PFSK-1 (cell line): ENCODE measurements around the gene NDUFS8.

Experiments used
- FOXP2 ChIP-seq: optimal IDR thresholded peaks from 2 replicates; pipeline ENCODE3; 2011; ENCODE audit warnings: borderline replicate concordance, control low read depth, inconsistent platforms; ENCODE audit not compliant: insufficient read depth; ENCODE audit errors: extremely low read length, extremely low read depth
- POLR2AphosphoS5 ChIP-seq: IDR thresholded peaks from 2 replicates; pipeline ENCODE4 v1.6.1; 2012; ENCODE audit warnings: low read depth, mild to moderate bottlenecking, control low read depth, low read length, moderate library complexity
- SIN3A ChIP-seq: IDR thresholded peaks from 2 replicates; pipeline ENCODE4 v1.6.1; 2012; ENCODE audit warnings: mild to moderate bottlenecking, low read length, moderate library complexity, borderline replicate concordance; ENCODE audit not compliant: insufficient read depth
- TAF1 ChIP-seq: IDR thresholded peaks from 2 replicates; pipeline ENCODE4 v1.6.1; 2012; ENCODE audit warnings: low read length, control low read depth, borderline replicate concordance; ENCODE audit not compliant: insufficient read depth
- TF ChIP-seq, protein P1 (sequence below), 2 experiments: IDR thresholded peaks; 2 replicates each; pipeline versions ENCODE4 v1.6.1 to v1.8.0; 2011 to 2012; ENCODE audit warnings: low read depth in 2 of 2, low read length in 2 of 2, control low read depth in 1 of 2, inconsistent platforms in 1 of 2, mild to moderate bottlenecking in 1 of 2, moderate library complexity in 1 of 2; ENCODE audit not compliant: insufficient read depth in 1 of 2

NDUFS8 gene

DNA sequence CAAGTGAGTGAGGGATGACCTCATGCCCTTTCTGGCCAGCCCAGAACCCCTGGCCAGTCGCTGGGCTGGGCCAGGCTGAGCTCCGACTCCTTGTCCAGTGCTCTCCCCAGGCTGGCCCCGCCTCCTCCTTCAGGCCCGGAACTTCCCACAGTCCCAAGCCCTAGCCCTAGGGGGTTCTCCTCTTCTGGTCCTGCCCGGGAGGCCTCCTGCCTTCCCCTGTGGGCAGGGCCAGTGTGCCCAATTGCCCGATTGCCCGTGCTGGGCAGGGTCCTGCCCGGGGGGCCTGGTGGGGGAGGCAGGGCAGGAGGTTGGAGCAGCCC lies 12.5 kb downstream of the NDUFS8 start:
- TF ChIP-seq TAF1 (no peak), FOXP2 (no peak), SIN3A (no peak), POLR2AphosphoS5 (no peak)
- TF ChIP-seq, protein P1, sequence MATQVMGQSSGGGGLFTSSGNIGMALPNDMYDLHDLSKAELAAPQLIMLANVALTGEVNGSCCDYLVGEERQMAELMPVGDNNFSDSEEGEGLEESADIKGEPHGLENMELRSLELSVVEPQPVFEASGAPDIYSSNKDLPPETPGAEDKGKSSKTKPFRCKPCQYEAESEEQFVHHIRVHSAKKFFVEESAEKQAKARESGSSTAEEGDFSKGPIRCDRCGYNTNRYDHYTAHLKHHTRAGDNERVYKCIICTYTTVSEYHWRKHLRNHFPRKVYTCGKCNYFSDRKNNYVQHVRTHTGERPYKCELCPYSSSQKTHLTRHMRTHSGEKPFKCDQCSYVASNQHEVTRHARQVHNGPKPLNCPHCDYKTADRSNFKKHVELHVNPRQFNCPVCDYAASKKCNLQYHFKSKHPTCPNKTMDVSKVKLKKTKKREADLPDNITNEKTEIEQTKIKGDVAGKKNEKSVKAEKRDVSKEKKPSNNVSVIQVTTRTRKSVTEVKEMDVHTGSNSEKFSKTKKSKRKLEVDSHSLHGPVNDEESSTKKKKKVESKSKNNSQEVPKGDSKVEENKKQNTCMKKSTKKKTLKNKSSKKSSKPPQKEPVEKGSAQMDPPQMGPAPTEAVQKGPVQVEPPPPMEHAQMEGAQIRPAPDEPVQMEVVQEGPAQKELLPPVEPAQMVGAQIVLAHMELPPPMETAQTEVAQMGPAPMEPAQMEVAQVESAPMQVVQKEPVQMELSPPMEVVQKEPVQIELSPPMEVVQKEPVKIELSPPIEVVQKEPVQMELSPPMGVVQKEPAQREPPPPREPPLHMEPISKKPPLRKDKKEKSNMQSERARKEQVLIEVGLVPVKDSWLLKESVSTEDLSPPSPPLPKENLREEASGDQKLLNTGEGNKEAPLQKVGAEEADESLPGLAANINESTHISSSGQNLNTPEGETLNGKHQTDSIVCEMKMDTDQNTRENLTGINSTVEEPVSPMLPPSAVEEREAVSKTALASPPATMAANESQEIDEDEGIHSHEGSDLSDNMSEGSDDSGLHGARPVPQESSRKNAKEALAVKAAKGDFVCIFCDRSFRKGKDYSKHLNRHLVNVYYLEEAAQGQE (IDR thresholded peaks at IDR 0.05; ENCODE audit: insufficient read depth in 1 of 2, low read depth in 2 of 2, low read length in 2 of 2), result no peak

DNA sequence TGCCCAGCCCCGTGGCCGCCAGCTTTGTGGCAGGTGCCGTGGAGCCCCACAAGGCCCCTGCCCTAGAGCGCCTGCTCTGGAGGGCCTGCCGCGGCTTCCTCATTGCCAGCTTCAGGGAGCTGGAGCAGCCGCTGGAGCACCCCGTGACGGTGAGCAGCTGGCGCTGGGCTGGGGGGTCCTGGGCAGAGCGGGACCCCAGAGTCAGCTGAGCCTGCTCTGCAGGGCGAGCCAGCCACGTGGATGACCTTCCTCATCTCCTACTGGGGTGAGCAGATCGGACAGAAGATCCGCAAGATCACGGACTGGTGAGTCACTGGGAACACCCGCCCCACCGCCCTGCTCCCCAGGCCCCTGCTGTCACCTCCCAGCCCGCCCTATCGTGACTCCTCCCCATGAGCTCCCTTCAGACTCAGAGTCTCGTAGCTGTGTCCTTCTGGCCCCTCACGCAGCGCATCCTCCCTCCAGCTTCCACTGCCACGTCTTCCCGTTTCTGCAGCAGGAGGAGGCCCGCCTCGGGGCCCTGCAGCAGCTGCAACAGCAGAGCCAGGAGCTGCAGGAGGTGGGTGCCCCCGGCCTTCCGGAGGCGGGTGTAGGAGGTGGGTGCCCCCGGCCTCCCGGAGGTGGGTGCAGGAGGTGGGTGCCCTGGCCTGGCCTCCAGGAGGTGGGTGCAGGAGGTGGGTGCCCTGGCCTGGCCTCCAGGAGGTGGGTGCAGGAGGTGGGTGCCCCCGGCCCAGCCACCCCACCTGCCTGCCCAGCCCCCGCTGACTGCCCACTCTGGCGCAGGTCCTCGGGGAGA lies 13.1 kb downstream of the NDUFS8 start:
- no peak for TF ChIP-seq POLR2AphosphoS5
- TF ChIP-seq FOXP2, result no peak
- TF ChIP-seq SIN3A, result no peak
- TF ChIP-seq TAF1, result no peak
- TF ChIP-seq, protein P1 (IDR thresholded peaks at IDR 0.05; ENCODE audit: insufficient read depth in 1 of 2, low read depth in 2 of 2, low read length in 2 of 2), result no peak

DNA sequence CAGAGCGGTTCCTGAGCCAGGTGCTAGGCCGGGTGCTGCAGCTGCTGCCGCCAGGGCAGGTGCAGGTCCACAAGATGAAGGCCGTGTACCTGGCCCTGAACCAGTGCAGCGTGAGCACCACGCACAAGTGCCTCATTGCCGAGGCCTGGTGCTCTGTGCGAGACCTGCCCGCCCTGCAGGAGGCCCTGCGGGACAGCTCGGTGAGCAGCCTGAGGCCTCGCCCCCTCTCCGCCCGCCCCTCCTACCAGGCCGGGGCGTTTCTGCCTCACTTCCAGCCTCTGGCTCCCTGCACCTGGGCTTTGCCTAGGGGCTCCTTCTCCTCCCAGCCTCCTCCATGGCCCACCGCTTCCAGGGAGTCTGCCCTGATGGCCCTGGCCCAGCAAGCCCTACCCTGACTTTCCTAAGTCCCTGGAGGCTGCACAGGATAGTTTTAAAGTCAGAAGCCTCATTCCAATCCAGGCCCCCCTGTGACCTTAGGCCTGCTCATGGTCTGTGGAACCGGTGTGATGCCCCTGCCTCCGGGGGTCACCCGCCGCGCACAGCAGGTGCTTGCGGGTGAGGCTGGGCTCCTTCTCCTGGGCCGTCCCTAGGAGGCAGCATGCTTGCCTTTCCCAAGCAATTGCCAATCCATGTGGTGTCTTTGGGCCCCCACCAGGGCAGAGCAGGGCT lies 13.8 kb downstream of the NDUFS8 start:
- no peak for TF ChIP-seq SIN3A
- TF ChIP-seq POLR2AphosphoS5, result no peak
- TF ChIP-seq FOXP2, result no peak
- TF ChIP-seq TAF1, result no peak

DNA sequence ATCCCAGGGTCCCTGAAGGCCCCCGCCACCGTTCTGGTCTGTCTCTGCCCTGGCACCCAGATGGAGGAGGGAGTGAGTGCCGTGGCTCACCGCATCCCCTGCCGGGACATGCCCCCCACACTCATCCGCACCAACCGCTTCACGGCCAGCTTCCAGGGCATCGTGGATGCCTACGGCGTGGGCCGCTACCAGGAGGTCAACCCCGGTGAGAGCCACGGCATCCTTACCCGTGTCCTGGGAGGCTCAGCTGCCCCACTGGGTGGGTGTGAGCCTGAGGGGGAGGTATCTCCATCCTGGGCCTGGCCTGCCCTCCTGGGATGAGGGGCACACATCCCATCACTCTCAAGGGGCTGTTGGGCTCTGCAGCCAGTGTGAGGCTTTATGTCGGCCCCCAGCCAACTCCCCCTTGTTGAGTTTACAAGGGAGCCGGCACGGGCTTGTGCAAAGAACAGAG lies 14.4 kb downstream of the NDUFS8 start:
- TF ChIP-seq, protein P1 (IDR thresholded peaks at IDR 0.05; ENCODE audit: insufficient read depth in 1 of 2, low read depth in 2 of 2, low read length in 2 of 2), result no peak
- TF ChIP-seq SIN3A, result no peak
- TF ChIP-seq TAF1, result no peak
- TF ChIP-seq FOXP2, result no peak
- TF ChIP-seq POLR2AphosphoS5, result no peak

DNA sequence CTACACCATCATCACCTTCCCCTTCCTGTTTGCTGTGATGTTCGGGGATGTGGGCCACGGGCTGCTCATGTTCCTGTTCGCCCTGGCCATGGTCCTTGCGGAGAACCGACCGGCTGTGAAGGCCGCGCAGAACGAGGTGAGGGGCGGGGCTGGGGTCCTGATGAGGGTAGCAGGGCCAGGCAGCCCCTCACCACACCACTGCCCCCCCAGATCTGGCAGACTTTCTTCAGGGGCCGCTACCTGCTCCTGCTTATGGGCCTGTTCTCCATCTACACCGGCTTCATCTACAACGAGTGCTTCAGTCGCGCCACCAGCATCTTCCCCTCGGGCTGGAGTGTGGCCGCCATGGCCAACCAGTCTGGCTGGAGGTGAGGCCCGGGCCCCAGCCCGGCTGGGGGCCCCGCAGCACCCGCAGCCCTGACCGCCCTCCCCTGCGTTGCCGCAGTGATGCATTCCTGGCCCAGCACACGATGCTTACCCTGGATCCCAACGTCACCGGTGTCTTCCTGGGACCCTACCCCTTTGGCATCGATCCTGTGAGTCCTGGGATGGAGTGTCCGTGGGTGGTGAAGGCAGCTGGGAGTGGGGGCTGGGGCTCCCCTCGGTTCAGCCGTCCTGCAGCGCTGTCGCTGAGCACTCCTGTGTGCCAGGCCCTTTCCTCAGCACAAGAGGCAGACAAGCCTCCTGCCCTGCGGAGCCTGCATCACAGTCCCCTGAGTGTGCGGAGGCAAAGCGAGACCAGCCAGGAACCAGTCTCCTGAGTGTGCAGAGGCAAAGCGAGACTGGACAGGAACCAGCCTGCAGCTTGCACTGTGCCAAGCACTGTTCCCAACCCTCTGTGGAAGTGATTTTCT lies 17.2 kb downstream of the NDUFS8 start:
- no peak for TF ChIP-seq FOXP2
- TF ChIP-seq SIN3A, result no peak
